Heart right ventricle (tissue), 16 donors: ENCODE data around the gene ST6GALNAC3. TPM values are rescaled to one million over a fixed set of nuclear protein-coding genes. Genes with fewer than 3 reads are reported as not detected.

Source experiments
- ATAC-seq, 8 donors: fragments of 200-7000 bp; cut with Tn5 transposase; one replicate each; pipeline ENCODE4 v1.9.1; 2020; ENCODE audit warnings: mild to moderate bottlenecking in 8 of 8, moderate library complexity in 8 of 8, moderate number of reproducible peaks in 1 of 8
- DNase-seq, 2 donors: peaks; one replicate each; pipeline ENCODE4 v3.0.0-alpha.2; 2020
- H3K27ac ChIP-seq, 10 donors: fragments of 200-600 bp; sonication (generic) in 2 of 10; one replicate each; pipeline versions ENCODE4 v1.5.0 to v1.8.0; 2020 to 2022; ENCODE audit warnings: mild to moderate bottlenecking in 3 of 10
- H3K27me3 ChIP-seq, 7 donors: fragments of 200-600 bp; one replicate each; pipeline ENCODE4 v1.8.0; 2021 to 2022; ENCODE audit warnings: mild to moderate bottlenecking in 2 of 7
- H3K36me3 ChIP-seq, 9 donors: fragments of 200-600 bp; sonication (generic) in 1 of 9; one replicate each; pipeline versions ENCODE4 v1.5.0 to v1.8.0; 2020 to 2022; ENCODE audit warnings: mild to moderate bottlenecking in 2 of 9
- H3K4me1 ChIP-seq, 9 donors: fragments of 200-600 bp; sonication (generic) in 1 of 9; one replicate each; pipeline versions ENCODE4 v1.5.0 to v1.8.0; 2020 to 2022; ENCODE audit warnings: mild to moderate bottlenecking in 4 of 9
- H3K4me3 ChIP-seq, 10 donors: fragments of 200-600 bp; sonication (generic) in 2 of 10; one replicate each; pipeline versions ENCODE4 v1.5.0 to v1.8.0; 2020 to 2022; ENCODE audit warnings: mild to moderate bottlenecking in 7 of 10, moderate library complexity in 2 of 10
- H3K9me3 ChIP-seq, 11 donors: fragments of 200-600 bp in 10 of 11; sonication (generic) in 2 of 11; one replicate each; pipeline versions ENCODE4 v1.5.0 to v1.8.0; 2013 to 2022; ENCODE audit warnings: mild to moderate bottlenecking in 2 of 11, control low read depth in 1 of 11, moderate library complexity in 1 of 11
- CTCF ChIP-seq, 9 donors: fragments of 200-600 bp; sonication (generic) in 2 of 9; IDR thresholded peaks; one replicate each; pipeline versions ENCODE4 v1.5.0 to v1.8.0; 2021 to 2022; ENCODE audit warnings: antibody characterized with exemption in 9 of 9, mild to moderate bottlenecking in 5 of 9, moderate library complexity in 1 of 9
- WGBS, 2 donors: extraction: QIAGEN DNeasy Blood & Tissue Kit; methylation state at CpG; one replicate each; pipeline ENCODE4 v1.1.7; 2013; ENCODE audit warnings: inconsistent platforms in 1 of 2; 5-methylcytosine and 5-hydroxymethylcytosine counted together
- intact Hi-C, 10 donors: fragments of 100-400 bp; cut with DNase I; formaldehyde crosslinking; loops; one replicate each; pipeline versions ENCODE4 v1.11.1 to v1.14.2; 2022
- polyA plus RNA-seq, 2 donors: library from polyadenylated mRNA; stranded (reverse); fragments of 200-250 nt; gene quantifications; one replicate each; pipeline ENCODE4 v1.2.3, GENCODE V29; 2013
- total RNA-seq, 10 donors: library from RNA; stranded (reverse); fragmentation: NEBNext Ultra II Directional in 3 of 10; extraction: Animal tissue kit (Norgen Biotek cat#: 25700) in 3 of 10; gene quantifications; one replicate each; pipeline versions ENCODE4 v1.2.1 to v1.2.4, GENCODE V29; 2021 to 2023
- donor health status: Arrhythmogenic right ventricular cardiomyopathy.
- donor health status: ischemic (EF 13 %, LVEDD 7.1; RV severe dilation, severe dysfunction).
- donor health status: healthy with polysubstance abuse.
- donor health status: DM: no; HTN: yes; CAD: no.
- donor health status: DM: no; HTN: no; CAD: no.
- donor health status: ischemic (EF 25% LVEDD 6.9; RV normal size, moderate dysfunction).
- donor health status: ischemic (EF 25% LVEDD 5.7; RV mildly dilated, moderate dysfunction).
- donor health status: healthy.
- donor health status: DM: yes; HTN: yes; CAD: no.
- donor health status: Ischemic cardiomyopathy.
- donor health status: ischemic (EF 35%, LVEDD 5.7; RV mildly dilated, moderate dysfunction).
- donor health status: nonischemic (EF 11% LVEDD 7.7; RV severe dilation, severe dysfunction).
- donor health status: DM: yes; HTN: yes; CAD: no.
- donor health status: PGD.
- donor health status: ischemic (EF 29% LVEDD 5.4; RV normal size, mild dysfunction).
- donor health status: nonischemic (EF 23%, LVEDD 6.1; RV moderate dilation, normal function).

ST6GALNAC3 gene
- total and polyA plus RNA-seq, 12 donors, result 2.8 to 10.3 (median 4.8) TPM

- Histone ChIP-seq H3K27ac (no peak overlapping the region), H3K9me3 (peaks cover 0 to 12% (median 0%) of the 10 kb centered on the region in 11 donors), H3K4me1 (no peaks in the 10 kb centered on the region), H3K4me3 (no peak overlapping the region), H3K27me3 (no peaks in the 10 kb centered on the region), H3K36me3 (no peaks in the 10 kb centered on the region)
- TF ChIP-seq CTCF (IDR thresholded peaks at IDR 0.05), result no peak
- no peak for DNase-seq
- WGBS, 2 donors, result 51 to 76% methylated on average over 2 of the region's 2 CpGs
- ATAC-seq, result no peak
- intact Hi-C loops, result loop anchor here in 1 of 10 donors (5.0 kb wide), 1 partner anchor 356 kb away; no protein-coding TSS in a partner anchor
These were observed 587.0 kb downstream of the ST6GALNAC3 start for GRCh38 chr1:76661531-76661930.

- no peak for TF ChIP-seq CTCF (IDR thresholded peaks at IDR 0.05)
- no peak overlapping the region for H3K27ac ChIP-seq
- peaks cover 0 to 6% (median 0%) of the 10 kb centered on the region in 11 donors for H3K9me3 ChIP-seq
- DNase-seq (peak; percentile 9 to 27), ATAC-seq (peak in 5 of 8 donors; percentile 42 to 72 (median 55))
- no peaks in the 10 kb centered on the region for H3K27me3 ChIP-seq
- H3K36me3 ChIP-seq, result no peaks in the 10 kb centered on the region
- no peaks in the 10 kb centered on the region for H3K4me1 ChIP-seq
- 47 to 48% methylated on average over 2 of the region's 2 CpGs for WGBS, 2 donors
- H3K4me3 ChIP-seq, result no peak overlapping the region
- intact Hi-C loops, result no loop called here
These were observed 592.0 kb downstream of the ST6GALNAC3 start for GRCh38 chr1:76666499-76666898.

GRCh38 chr1:76668046-76668445 lies 593.5 kb downstream of the ST6GALNAC3 start:
- H3K27me3 ChIP-seq, result no peaks in the 10 kb centered on the region
- no peaks in the 10 kb centered on the region for H3K36me3 ChIP-seq
- 51 to 56% methylated on average over 5 of the region's 5 CpGs for WGBS, 2 donors
- no peaks in the 10 kb centered on the region for H3K4me1 ChIP-seq
- DNase-seq (no peak), ATAC-seq (no peak)
- intact Hi-C loops, result no loop called here
- no peak overlapping the region for H3K27ac ChIP-seq
- no peak for TF ChIP-seq CTCF (IDR thresholded peaks at IDR 0.05)
- H3K9me3 ChIP-seq, result peaks cover 0 to 6% (median 0%) of the 10 kb centered on the region in 11 donors
- H3K4me3 ChIP-seq, result no peak overlapping the region

GRCh38 chr1:76669131-76669530 lies 594.6 kb downstream of the ST6GALNAC3 start:
- no peak for ATAC-seq
- WGBS, 2 donors, result 66 to 84% methylated on average over 4 of the region's 4 CpGs
- Histone ChIP-seq H3K9me3 (peaks cover 0 to 3% (median 0%) of the 10 kb centered on the region in 11 donors), H3K4me3 (no peak overlapping the region), H3K4me1 (no peaks in the 10 kb centered on the region), H3K27me3 (no peaks in the 10 kb centered on the region), H3K27ac (no peak overlapping the region), H3K36me3 (no peaks in the 10 kb centered on the region)
- intact Hi-C loops, result no loop called here
- no peak for DNase-seq
- TF ChIP-seq CTCF (IDR thresholded peaks at IDR 0.05), result no peak
